ENCODE data around the gene DONSON.

DONSON gene

DNA sequence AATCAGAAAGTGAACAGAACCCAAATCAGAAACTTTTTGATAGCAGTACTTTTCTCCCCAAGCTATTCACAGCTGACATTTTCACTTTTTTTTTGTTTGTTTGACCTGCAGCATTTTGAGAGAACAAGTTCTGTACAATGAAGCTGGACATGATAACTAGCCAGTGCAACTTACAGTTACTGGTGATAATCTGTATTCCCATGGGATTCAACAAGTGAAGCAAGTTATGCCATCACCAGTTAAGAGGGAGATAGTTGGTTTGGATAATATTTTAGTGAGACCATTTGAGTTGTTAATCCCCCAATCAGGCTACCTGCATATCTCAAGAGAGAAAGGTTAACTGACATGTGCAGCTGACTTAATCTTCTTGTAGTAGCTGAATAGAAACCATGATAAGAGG lies 27.5 kb downstream of the DONSON start:
- no peak for DNase-seq

DNA sequence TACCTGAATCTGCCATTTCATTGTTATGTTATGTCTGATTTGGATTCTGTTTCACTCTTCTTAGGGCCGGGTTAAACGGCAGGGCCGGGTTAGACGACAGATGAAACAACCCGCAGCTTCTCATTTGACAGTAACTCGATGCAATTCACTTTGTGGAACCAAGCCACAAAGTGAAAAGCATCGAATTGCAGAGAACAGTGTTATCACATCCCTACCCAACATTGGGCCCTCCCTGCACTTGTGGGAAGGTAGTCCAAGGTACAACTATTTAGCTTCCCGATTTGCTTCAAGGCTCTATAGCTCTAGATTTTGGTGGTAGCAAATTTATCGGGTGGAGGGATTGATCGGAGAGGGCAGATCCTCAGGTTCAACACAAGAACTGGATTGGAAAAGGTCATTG lies 28.7 kb downstream of the DONSON start:
- DNase-seq = no peak

DNA sequence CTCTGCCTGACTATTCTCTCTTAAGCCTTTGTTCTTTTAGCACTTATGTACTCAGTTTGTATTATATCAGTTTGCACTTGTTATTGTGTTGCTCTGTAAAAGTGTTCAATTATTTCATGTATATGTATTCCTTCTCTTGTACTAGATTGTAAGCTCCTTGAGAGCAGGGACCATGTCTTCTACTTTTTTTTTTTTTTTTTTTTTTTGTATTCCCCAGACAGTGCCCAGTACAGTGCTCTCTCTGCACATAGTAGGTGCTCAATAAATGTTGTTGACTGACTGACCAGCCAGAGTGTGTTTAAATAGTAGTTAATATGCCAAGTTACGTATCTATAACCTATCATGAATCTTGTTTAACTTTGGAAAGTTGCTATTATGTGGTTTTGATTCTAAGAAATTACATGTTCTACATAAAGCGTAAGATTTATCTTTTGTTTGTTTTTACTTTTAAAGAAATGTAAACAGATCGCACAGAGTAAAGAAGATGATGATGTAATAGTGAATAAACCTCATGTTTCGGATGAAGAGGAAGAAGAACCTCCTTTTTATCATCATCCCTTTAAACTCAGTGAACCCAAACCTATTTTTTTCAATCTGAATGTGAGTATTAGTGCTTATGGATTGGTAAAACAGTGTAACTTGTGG lies 29.6 kb downstream of the DONSON start:
- DNase-seq = no peak

DNA sequence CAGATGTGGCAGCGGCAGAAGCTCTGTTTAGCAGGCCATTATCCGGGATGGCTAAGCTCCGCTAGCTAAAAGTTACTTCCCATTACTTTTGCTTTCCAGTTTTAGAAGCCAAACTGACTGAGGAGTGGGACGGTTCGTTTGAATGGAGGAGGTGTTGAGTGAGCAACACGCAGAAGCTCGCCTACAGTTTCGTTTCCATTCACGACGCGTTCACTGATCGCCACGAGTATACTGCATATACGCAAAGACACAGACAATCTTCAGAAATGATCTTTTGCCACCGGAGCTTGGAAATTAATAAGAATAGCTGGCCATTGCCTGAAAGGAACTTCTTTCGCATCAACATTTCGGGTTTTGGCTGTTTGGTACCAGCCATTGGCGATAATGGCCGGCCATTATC lies 31.0 kb downstream of the DONSON start:
- no peak for DNase-seq

DNA sequence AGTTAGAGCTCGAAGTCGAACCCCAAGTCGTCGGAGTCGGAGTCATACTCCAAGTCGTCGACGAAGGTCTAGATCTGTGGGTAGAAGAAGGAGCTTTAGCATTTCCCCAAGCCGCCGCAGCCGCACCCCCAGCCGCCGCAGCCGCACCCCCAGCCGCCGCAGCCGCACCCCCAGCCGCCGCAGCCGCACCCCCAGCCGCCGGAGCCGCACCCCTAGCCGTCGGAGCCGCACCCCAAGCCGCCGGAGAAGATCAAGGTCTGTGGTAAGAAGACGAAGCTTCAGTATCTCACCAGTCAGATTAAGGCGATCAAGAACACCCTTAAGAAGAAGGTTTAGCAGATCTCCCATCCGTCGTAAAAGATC lies 33.5 kb downstream of the DONSON start:
- no peak for DNase-seq

DNA sequence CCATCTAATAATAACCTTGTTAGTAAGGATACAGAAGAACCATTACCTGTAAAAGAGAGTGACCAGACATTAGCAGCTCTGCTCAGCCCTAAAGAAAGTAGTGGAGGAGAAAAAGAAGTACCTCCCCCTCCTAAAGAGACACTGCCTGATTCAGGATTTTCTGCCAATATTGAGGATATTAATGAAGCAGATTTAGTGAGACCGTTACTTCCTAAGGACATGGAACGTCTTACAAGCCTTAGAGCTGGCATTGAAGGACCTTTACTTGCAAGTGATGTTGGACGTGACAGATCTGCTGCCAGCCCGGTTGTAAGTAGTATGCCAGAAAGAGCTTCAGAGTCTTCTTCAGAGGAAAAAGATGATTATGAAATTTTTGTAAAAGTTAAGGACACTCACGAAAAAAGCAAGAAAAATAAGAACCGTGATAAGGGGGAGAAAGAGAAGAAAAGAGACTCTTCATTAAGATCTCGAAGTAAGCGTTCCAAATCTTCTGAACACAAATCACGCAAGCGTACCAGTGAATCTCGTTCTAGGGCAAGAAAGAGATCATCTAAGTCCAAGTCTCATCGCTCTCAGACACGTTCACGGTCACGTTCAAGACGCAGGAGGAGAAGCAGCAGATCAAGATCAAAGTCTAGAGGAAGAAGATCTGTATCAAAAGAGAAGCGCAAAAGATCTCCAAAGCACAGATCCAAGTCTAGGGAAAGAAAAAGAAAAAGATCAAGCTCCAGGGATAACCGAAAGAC lies 34.1 kb downstream of the DONSON start:
- DNase-seq = no peak

DNA sequence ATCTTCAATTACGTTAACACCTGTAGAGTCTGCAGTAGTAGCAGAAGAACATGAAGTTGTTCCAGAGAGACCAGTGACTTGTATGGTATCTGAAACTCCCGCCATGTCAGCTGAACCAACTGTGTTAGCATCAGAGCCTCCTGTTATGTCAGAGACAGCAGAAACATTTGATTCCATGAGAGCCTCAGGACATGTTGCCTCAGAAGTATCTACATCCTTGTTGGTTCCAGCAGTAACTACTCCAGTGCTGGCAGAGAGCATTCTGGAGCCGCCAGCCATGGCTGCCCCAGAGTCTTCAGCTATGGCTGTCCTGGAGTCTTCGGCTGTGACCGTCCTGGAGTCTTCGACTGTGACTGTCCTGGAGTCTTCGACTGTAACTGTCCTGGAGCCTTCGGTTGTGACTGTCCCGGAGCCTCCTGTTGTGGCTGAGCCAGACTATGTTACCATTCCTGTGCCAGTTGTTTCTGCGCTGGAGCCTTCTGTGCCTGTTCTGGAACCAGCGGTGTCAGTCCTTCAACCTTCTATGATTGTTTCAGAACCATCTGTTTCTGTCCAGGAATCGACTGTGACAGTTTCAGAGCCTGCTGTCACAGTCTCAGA lies 35.4 kb downstream of the DONSON start:
- DNase-seq = no peak

DNA sequence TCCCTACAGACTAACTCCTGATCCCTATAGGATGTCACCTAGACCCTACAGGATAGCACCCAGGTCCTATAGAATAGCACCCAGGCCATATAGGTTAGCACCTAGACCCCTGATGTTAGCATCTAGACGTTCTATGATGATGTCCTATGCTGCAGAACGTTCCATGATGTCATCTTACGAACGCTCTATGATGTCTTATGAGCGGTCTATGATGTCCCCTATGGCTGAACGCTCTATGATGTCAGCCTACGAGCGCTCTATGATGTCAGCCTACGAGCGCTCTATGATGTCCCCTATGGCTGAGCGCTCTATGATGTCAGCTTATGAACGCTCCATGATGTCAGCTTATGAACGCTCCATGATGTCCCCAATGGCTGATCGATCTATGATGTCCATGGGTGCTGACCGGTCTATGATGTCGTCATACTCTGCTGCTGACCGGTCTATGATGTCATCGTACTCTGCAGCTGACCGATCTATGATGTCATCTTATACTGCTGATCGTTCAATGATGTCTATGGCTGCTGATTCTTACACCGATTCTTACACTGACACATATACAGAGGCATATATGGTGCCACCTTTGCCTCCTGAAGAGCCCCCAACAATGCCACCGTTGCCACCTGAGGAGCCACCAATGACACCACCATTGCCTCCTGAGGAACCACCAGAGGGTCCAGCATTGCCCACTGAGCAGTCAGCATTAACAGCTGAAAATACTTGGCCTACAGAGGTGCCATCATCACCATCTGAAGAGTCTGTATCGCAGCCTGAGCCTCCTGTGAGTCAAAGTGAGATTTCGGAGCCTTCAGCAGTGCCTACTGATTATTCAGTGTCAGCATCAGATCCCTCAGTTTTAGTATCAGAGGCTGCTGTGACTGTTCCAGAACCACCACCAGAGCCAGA lies 36.1 kb downstream of the DONSON start:
- no peak for DNase-seq

DNA sequence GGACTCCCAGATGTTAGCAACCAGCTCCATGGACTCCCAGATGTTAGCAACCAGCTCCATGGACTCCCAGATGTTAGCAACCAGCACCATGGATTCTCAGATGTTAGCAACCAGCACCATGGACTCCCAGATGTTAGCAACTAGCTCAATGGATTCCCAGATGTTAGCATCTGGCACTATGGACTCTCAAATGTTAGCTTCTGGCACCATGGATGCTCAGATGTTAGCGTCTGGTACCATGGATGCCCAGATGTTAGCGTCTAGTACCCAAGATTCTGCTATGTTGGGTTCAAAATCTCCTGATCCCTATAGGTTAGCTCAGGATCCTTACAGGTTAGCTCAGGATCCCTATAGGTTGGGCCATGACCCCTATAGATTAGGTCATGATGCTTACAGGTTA lies 36.8 kb downstream of the DONSON start:
- no peak for DNase-seq

DNA sequence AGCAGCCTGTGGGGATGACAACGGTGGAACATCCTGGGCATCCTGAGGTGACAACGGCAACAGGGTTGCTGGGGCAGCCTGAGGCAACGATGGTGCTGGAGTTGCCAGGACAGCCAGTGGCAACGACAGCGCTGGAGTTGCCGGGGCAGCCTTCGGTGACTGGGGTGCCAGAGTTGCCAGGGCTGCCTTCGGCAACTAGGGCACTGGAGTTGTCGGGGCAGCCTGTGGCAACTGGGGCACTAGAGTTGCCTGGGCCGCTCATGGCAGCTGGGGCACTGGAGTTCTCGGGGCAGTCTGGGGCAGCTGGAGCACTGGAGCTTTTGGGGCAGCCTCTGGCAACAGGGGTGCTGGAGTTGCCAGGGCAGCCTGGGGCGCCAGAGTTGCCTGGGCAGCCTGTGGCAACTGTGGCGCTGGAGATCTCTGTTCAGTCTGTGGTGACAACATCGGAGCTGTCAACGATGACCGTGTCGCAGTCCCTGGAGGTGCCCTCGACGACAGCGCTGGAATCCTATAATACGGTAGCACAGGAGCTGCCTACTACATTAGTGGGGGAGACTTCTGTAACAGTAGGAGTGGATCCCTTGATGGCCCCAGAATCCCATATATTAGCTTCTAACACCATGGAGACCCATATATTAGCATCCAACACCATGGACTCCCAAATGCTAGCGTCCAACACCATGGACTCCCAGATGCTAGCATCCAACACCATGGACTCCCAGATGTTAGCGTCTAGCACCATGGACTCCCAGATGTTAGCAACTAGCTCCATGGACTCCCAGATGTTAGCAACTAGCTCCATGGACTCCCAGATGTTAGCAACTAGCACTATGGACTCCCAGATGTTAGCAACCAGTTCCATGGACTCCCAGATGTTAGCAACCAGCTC lies 37.5 kb downstream of the DONSON start:
- DNase-seq = no peak

DNA sequence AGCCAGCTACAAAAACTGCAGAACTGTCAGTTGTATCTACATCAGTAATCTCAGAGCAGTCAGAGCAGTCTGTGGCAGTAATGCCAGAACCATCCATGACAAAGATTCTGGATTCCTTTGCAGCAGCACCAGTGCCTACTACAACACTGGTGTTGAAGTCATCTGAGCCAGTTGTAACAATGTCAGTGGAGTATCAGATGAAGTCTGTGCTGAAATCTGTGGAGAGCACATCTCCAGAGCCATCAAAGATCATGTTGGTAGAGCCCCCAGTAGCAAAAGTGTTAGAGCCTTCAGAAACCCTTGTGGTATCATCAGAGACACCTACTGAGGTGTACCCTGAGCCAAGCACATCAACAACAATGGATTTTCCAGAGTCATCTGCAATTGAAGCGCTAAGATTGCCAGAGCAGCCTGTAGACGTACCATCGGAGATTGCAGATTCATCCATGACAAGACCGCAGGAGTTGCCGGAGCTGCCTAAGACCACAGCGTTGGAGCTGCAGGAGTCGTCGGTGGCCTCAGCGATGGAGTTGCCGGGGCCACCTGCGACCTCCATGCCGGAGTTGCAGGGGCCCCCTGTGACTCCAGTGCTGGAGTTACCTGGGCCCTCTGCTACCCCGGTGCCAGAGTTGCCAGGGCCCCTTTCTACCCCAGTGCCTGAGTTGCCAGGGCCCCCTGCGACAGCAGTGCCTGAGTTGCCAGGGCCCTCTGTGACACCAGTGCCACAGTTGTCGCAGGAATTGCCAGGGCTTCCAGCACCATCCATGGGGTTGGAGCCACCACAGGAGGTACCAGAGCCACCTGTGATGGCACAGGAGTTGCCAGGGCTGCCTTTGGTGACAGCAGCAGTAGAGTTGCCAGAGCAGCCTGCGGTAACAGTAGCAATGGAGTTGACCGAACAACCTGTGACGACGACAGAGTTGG lies 38.4 kb downstream of the DONSON start:
- no peak for DNase-seq

DNA sequence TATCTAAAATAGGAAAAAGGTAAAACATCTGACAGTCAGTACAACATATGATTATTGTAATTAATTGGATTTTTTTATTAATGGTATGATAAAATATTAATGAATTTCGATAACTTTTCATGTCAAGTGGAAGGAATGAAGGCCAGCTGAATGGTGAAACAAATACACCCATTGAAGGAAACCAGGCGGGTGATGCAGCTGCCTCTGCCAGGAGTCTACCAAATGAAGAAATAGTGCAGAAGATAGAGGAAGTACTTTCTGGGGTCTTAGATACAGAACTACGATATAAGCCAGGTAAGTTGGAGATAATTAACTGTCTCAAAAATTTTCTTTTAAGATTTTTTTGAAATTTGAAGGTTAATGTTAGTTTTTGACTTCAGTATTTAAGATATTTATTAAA lies 42.4 kb downstream of the DONSON start:
- DNase-seq = no peak

DNA sequence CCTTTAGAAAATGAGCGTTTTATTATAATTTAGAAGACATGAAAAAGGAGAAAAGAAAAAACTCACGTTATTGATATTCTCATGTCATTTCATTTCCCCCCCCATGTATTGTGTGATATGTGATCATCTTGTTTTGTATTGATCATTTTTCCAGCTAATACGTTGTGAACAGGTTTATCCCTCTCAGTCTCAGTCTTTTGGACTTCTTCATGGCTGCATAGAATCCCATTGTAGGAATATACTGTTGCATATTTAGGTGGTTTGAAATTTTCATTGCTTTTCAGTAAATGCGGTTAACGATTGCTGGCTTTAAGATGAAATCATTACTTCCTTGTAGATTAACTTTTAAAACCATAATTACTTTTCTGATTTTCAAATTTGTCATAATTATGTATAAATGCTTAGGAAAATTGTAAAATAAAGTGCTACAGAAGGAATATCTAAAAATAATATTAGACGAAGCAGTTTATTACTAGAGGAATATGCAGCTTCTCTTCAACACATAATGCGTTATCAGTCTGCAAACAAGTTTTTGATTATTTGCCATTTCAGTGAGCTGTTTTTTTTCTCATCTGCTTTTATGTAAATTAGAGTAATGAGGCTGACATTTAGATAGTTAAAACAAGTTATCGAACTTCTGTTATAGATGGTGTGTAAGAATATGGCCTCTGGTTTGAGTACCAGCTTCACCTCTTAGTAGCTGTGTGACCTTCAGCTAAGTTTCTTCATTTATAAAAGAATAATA lies 43.9 kb downstream of the DONSON start:
- DNase-seq = no peak

DNA sequence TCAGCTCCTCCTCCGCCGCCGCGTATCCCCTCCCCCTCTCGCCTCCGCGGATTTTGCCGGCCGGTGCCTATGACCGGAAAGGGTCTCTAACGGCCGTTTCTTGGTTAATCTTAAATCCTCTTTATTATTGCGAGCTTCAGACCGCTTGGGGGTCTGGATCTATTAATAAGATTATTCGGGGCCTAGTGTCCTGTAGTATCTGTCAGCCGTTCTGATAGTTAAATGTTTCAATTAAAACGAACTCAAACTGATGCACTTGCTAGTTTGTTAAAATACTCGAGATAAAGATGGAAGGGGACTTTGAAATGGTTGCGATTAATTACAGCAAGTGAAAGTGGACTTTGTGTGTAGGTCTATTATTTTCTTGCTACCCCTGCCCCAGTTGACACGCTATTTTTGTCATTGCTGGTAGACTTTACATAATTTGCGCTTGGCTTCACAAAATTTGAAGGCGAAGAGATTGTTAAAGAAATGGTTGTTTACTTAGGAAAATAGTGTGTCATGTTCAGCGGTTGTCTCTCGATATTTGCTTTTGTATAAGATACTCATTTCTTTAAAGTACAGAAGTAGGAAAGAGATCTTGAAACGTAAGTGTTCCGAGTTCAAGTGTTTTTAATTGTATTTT lies 44.9 kb downstream of the DONSON start:
- peak; percentile 52 for DNase-seq

DNA sequence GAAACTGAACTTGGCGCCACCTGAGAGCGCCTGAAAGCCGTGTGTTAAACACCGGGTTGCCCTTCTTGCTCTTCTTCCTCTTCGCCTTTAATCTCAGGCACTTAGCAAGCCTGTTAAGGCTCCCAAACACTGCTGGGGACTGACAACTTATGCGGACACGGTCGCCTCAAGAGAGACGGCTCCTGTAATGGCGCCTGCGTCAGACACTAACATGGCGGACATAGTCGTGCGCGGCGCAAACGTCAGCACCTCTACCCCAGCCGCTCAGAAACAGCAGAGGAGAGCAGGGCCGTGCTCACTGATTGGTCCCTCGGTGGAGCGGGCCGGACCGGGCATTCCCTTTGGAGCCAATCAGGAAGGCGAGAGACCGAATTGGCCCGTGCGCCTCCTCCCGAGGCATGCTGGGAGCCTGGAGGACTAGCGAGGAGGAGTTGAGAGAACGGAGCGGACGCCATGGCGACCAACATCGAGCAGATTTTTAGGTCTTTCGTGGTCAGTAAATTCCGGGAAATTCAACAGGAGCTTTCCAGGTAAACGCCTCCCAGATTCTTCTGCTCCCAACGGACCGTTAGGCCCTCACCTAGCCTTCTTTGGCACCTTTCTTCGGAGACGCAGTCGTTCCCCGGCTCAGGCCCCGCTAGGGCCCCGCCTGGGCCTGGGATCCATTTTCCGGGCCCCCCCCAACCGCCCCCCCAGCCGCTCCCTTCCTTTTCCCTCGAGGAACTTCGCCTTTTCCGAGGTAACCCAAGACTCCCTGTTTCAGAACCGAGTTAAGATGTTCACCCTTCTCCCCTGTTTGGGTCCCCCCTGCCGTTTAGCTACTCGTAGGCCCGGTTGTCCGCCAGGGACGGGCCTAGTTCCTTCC lies 45.6 kb downstream of the DONSON start, which contains the start of gene SON:
SON (plus strand) TSS at position 399 of the 865 bp plus-strand sequence; CDS start at position 454, 55 bp downstream.
- DNase-seq = peak; percentile 99

DNA sequence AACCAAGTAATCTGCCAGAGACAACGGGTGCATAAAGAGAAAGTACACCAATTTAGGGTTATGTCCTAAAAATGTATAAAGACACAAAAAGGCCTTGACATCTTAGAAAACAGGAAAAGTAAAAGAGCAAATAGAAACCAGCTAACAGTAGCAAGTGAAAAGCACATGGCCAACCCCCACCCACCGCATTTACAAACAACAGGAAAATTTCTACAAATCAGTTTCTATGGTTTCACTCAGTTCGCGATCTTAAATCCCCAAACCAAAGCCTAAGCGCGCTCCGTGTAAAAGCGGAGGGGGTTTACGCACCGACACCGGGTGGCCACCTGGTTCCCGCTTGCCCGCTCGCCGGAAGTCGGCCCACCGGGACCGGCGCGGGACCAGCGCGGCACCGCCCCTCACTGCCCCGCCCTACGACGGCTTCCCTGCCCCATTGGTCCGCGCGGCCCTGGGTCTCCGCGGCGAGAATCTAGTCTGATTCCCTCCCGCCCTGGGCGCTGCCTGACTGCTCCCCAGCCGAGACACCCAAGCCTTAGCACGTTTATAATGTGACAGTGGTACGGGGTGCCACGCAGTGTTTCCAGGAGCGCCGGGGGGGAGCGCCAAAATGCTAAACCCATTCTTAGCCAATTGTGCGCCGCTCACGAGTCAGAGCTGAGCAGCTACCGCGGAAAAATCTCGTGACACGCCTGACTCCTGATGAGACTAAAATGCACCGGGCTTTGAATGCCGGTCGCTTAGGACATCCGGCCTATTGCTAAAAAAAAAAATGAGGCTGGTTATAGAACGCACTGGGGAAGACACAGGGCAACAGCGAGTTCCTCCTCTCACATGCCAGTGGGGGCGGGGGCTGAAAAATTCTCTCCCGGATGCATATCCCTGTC lies 46.5 kb downstream of the DONSON start, which contains the start of gene GART:
GART (minus strand) TSS at position 362 of the 884 bp plus-strand sequence. CDS start 2,802 bp downstream, outside the sequence.
- peak; percentile 73 for DNase-seq

DNA sequence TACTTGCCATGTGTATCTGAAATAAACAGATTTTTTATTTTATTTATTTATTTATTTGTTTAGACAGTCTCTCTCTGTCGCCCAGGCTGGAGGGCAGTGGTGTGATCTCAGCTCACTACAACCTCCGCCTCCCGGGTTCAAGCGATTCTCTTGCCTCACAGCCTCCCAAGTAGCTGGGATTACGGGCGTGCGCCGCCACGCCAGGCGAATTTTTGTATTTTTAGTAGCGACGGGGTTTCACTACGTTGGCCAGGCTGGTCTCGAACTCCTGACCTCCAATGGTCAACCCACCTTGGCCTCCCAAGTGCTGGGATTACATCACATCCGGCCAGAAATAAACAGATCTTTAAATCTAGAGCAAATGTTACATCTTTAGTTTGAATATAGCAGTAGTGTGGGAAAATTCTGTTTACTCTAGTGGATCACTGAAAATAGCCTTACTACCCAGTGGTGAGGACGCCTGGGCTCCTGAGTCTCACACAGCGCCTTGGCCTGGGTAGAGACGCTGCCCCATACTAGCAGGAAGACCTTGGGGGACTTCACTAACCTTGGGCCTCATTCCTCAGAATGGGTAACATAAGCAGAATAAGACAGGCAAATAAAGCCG lies 47.3 kb downstream of the DONSON start:
- peak; percentile 13 for DNase-seq
